Endometrium (tissue), 2 donors: Measurements from ENCODE around the gene KRTAP5-6.
"Not testable (repeated sequence)": the region's sequence is repeated elsewhere in the genome, so short reads cannot be mapped to it uniquely, and the experiment has no call there.

Source experiments
- FAIRE-seq: peaks from 2 replicates; lab custom pipeline; 2012; peaks lifted over from hg19 to GRCh38; lab: Jason Lieb, UNC
- donor health status: control.
- donor health status: control.

The KRTAP5-6 gene

GRCh38 chr11:1683904-1684572 lies 13.0 kb upstream of the KRTAP5-6 start:
- FAIRE-seq, result not testable (repeated sequence)

GRCh38 chr11:1684886-1685874 lies 11.8 kb upstream of the KRTAP5-6 start:
- not testable (repeated sequence) for FAIRE-seq

DNA sequence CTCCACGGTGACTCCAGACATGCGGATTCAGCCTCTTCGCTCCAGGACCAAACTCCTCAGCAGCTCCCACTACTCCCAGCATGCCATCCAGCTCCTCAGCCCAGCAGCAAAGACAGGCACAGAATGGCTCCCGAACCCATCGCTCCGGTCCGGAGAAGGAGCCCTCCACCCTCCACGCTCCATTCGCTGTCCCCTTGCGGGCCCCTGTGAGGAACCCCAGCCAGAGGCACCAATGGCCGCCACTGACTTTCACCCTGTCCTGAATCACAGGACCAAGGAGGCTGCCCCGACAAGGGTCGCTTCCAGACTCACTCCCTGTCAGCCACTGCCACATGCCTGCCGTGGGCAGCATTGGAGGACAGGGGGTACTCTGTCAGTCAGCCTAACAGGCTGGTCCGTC lies 10.8 kb upstream of the KRTAP5-6 start:
- FAIRE-seq, result not testable (repeated sequence)

DNA sequence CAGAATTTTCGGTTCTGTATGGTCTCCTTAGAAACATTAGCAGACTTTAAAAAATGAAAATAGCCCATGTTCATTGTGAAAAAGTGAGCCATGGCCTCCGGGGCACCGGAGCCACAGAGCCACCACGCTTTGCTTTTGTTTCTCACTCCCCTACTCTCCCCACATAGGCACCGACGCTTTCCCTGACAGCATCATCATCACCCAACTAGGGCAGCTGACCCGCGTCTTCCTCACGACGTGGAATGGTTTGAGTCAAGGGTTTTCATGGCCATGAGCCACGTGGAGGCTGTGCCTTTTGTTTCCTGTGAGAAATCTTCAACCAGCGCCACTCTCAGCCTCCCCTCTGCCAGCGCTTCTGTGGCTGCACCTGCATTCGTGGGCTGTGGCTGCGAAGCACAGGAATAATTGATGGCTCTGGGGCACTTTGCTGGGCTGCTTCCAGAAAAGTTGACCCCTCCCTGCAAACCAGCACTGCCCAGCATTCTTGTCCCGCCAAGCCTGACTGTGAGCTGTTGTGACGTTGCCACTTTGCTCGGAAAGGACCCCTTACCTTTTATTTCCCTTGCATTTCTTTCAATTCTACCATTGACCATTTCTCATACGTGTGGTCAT lies 8.6 kb upstream of the KRTAP5-6 start:
- not testable (repeated sequence) for FAIRE-seq

DNA sequence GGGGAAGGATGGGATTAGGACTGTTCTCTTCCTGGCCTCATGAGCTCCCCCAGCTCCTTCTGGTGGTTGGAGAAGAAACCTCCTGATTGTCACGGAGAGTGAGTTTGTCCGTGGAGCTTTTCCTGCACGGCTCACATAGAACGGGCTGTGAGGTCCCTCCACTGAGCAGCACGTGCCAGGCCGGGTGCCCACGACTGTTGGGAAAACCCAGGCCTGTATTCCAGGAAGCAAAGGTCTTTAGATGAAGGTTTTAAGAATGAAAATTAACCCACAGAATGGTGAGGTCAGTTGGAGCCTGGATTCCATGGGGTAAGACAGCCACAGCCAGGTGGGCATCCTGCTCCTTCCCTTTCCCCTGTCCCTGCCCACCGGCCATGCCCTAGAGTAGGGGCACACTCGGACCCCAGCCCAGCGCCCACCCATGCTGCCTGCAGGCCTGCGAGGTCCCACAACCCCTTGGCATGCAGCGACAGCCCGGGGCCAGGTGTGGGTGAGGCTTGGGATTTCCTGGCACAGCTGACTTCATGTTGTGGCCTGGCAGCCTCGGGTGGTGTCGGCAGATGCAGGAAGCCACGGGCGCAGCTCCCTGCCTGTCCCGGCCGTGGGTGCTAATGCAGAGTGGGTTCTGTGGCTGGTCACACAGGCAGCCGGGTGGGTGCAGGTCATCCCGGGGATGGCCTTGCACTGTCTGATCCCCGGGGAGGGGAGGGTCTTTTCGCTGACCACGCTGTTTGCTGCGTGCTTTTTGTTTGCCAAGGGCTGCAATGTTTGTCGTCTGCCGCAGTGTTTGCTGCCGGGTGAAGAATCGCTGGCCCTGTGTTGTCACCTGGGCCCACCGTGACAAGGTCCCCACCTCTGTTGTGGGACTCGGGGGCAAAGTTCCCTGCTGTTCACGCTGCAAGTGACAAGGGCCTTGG lies 7.5 kb upstream of the KRTAP5-6 start:
- FAIRE-seq, result not testable (repeated sequence)

- no peak for FAIRE-seq
These were observed 6.6 kb upstream of the KRTAP5-6 start for GRCh38 chr11:1690167-1691025.

- no peak for FAIRE-seq
These were observed 5.7 kb upstream of the KRTAP5-6 start for GRCh38 chr11:1691026-1691877.

DNA sequence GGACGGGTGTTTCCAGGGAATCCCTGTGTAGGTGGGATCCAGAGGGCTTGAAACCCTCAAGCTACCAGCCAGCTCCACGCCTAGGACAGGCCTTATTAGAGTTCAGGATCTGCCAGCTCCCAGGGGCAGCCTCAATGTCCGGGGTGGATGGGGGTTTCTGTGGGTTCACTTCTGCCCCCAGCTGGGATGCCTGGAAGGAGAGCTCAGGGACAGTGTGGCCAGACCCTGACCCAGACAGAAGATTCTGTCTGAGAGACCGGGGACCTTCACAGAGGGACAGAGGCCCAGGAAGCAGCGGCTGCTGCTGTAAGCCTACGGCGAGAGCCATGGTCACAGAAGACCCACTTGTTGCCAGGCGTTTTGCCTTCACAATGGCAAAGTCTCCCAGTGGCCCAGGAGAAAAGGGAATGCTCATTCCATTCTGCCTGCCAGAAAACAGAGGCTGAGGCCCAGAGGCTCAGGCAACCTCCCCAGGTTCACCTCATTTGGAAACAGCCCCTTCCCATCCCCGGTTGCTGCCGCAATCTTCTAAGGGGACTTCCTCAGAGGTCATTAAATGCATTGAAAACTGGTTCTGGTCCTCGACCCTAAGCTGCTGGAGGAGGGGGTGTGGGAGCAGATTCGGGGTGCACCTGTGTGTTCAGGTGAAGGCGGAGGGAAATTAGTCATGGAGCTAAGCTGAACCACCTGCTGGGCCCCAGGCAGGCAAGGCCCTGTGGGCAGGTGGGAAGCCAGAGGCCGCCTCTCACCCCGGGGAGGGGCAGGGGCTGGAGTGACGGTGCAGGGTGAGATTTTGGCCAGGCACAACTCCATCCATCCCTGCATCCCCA lies 4.9 kb upstream of the KRTAP5-6 start:
- no peak for FAIRE-seq

GRCh38 chr11:1692708-1693326 lies 4.2 kb upstream of the KRTAP5-6 start:
- FAIRE-seq, result no peak

DNA sequence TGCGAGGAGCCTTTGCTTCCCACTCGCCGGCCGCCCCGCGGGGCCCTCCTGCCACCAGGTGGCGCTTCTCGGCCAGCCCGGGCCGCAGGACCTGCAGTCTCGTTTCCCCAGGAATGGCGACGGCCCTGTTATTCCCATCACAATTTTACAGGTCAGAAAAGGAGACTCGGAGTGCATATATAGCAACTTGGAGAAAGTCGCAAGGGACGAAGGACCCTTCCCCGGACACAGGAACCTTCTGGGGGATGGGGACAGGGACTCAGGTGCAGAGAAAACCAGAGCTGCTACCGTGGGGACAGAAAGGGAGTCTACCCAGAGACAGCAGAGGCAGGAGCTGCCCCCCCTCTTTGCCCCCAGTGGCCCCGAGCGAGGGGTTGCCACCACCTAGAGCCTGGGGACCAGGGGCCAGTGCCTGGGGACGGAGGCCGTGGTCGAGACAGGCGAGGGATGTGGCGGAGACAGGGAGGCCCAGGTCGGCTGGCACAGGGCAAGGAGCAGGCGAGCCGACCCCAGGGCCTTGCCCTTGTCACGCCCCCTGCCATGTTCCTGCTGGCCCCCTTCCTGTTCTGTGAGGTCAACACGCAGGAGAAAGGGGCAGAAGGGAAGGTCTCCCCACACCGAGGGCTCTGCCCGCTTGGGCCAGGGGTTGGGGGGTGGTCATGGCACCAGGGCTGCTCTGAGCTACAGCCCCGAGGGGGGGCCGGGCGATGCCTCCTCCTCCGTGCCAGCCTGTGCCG lies 3.5 kb upstream of the KRTAP5-6 start:
- no peak for FAIRE-seq

GRCh38 chr11:1694064-1694845 lies 2.7 kb upstream of the KRTAP5-6 start:
- FAIRE-seq, result no peak

- FAIRE-seq, result no peak
These were observed 2.0 kb upstream of the KRTAP5-6 start for GRCh38 chr11:1694846-1695547.

- no peak for FAIRE-seq
These were observed 1.4 kb upstream of the KRTAP5-6 start for GRCh38 chr11:1695548-1696108.

GRCh38 chr11:1699771-1700170 lies 2.8 kb downstream of the KRTAP5-6 start:
- no peak for FAIRE-seq

DNA sequence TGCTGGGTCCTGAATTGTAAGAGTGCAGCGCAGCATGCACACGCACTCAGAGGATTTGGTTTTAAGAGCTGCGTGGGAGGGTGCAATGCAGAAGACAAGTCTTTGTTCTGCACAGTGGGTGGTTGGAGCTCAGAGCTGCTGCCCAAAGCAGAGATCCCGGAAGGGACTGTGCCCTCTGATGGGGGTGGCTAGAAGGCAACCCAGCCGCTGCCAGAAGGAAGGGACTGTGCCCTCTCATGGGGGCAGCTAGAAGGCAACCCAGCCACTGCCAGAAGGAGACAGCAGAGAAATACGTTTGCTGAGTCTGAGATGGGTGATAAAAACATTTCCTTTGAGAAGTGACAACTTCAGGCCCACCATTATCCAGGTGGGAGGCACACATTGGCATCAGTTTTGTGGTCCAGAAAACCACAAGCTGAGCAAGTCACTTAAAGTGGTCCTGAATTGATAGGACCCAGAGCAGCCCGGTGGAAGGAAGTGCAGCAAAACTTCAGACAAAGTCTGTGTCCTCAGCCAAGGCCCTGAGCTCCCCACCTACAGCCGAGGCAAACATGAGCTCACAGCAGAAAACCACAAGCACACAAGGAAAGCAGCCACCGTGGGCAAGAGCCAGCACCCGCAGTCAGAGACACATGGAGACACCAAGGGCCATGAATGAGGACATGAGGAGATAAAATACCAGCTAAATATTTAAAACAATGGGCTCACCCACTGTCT lies 4.3 kb downstream of the KRTAP5-6 start:
- FAIRE-seq, result no peak
